SJCRH30 (cell line): ENCODE data around the gene OR8B12. TPM values are rescaled to one million over a fixed set of nuclear protein-coding genes. Genes with fewer than 3 reads are reported as not detected.

ENCODE experiments used
- DNase-seq, 2 experiments: peaks; one replicate each; pipeline ENCODE4 v3.0.0-alpha.2; 2015 to 2020
- H3K27ac ChIP-seq: fragments of 250-450 bp; sonication (Bioruptor Pico); 2 replicates; pipeline ENCODE4 v1.5.1; 2020; ENCODE audit warnings: mild to moderate bottlenecking, moderate library complexity
- H3K27me3 ChIP-seq: fragments of 250-450 bp; sonication (Bioruptor Pico); 2 replicates; pipeline ENCODE4 v1.5.1; 2020; ENCODE audit warnings: mild to moderate bottlenecking, moderate library complexity
- H3K36me3 ChIP-seq: fragments of 250-450 bp; sonication (Bioruptor Pico); 2 replicates; pipeline ENCODE4 v1.5.1; 2020; ENCODE audit warnings: mild to moderate bottlenecking, moderate library complexity
- H3K4me1 ChIP-seq: fragments of 250-450 bp; sonication (Bioruptor Pico); 2 replicates; pipeline ENCODE4 v1.5.1; 2020; ENCODE audit warnings: mild to moderate bottlenecking, moderate library complexity
- H3K4me3 ChIP-seq: fragments of 250-450 bp; sonication (Bioruptor Pico); 2 replicates; pipeline ENCODE4 v1.5.1; 2020; ENCODE audit warnings: mild to moderate bottlenecking, moderate library complexity
- H3K9me3 ChIP-seq: fragments of 250-450 bp; sonication (Bioruptor Pico); replicated peaks from 2 replicates; pipeline ENCODE4 v1.5.1; 2020; ENCODE audit warnings: mild to moderate bottlenecking, moderate library complexity
- total RNA-seq: library from RNA; depleted of rRNA; stranded (reverse); fragments of >200 nt; shearing (Covaris generic); gene quantifications from 2 replicates; pipeline ENCODE4 v1.2.3, GENCODE V29; 2014; rRNA removed

The OR8B12 gene
- not detected in 2 replicates for total RNA-seq

GRCh38 chr11:124543554-124543953 is at the start of gene OR8B12:
TSS of gene OR8B12 (minus strand) at chr11:124543654. CDS start at chr11:124543654, 0 bp downstream.
- Histone ChIP-seq H3K4me3 (no peak within 1 kb of the TSS), H3K9me3 (no peaks in the 10 kb centered on the region), H3K27ac (no peak within 1 kb of the TSS), H3K27me3 (no peaks in the 10 kb centered on the region), H3K4me1 (no peaks in the 10 kb centered on the region), H3K36me3 (no peaks in the 10 kb centered on the region)
- no peak for DNase-seq

DNA sequence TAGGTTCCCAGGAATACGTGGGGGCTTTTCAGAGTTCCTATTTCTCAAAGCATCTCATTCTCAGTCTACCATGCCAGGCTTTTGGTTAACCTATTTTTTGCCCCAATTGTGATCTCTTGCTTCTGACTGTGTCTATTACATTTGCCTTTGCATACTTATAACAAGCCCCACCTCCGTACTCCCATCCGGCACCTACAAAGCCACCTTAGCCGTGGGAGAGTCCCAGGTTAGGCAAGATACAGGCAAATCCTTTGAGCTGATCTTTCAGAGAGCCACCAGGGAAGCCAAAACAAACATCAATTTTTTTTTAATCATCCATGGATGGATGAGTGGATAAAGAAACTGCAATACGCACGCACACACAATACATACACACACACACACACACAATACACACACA is 49.2 kb upstream of the OR8B12 start:
- no peaks in the 10 kb centered on the region for H3K27me3 ChIP-seq
- H3K4me1 ChIP-seq = no peaks in the 10 kb centered on the region
- DNase-seq = no peak
- H3K4me3 ChIP-seq = no peak overlapping the region
- H3K36me3 ChIP-seq = no peaks in the 10 kb centered on the region
- no peak overlapping the region for H3K27ac ChIP-seq
- no peaks in the 10 kb centered on the region for H3K9me3 ChIP-seq

DNA sequence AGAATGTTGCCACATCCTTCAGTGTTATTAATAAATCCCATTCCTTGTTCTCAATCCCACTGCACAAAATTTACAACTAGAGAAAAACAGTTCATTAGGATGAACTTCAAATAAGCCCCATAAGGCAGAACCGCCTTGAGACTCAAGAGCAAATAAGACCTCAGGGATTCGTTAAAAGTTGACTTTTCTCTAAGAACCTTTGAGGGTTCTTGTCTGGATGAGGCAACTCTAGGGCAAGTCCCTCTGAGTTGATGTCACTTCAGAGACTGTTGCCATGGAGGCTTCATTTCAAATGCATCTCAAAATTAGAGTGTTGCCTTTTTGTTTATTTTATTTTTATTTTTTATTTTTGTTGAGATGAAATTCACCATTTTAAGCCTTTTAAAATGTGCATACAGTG is 48.0 kb upstream of the OR8B12 start:
- Histone ChIP-seq H3K36me3 (no peaks in the 10 kb centered on the region), H3K27ac (no peak overlapping the region), H3K4me1 (no peaks in the 10 kb centered on the region), H3K9me3 (no peaks in the 10 kb centered on the region), H3K27me3 (no peaks in the 10 kb centered on the region), H3K4me3 (no peak overlapping the region)
- no peak for DNase-seq

- Histone ChIP-seq H3K4me3 (no peak overlapping the region), H3K36me3 (no peaks in the 10 kb centered on the region), H3K27me3 (no peaks in the 10 kb centered on the region), H3K27ac (no peak overlapping the region), H3K9me3 (no peaks in the 10 kb centered on the region), H3K4me1 (no peaks in the 10 kb centered on the region)
- peak; percentile 26 to 70 for DNase-seq
Observed at GRCh38 chr11:124586238-124586860, 42.9 kb upstream of the OR8B12 start.

DNA sequence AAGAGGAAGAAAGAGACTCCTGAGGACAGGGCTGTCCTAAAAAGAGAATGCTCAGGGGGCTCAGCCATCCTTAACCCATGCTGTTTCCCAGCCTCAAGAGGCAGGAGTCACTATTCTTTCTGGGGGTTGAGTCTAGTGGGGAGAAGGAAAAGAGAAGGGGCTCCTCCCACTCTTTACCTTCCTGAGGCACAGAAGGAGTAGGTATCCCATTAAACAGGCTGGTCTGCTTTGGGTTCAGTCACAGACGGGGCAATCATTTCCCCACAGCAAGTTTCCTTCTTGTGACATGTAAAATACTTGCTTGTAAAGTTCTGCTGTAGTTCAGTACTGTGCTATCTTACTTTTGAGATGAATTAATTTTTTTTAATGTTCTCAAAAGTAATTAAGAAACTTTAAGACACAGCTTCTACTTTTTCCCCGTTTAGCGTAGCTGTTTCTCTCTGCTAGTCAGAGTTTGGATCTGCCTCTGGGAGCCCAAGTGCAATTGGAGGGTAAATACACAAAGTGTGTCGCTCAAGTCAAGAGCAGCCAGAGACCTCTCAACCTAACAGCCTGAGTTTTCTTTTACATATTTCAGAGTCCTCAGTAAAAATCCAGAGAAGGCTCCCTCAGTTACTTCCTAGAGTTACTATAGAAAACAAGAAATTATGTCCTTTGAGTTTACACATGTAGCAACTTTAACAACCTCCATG is 41.4 kb upstream of the OR8B12 start:
- H3K4me3 ChIP-seq = no peak overlapping the region
- H3K36me3 ChIP-seq = no peaks in the 10 kb centered on the region
- no peaks in the 10 kb centered on the region for H3K9me3 ChIP-seq
- no peak overlapping the region for H3K27ac ChIP-seq
- H3K4me1 ChIP-seq = no peaks in the 10 kb centered on the region
- no peak for DNase-seq
- no peaks in the 10 kb centered on the region for H3K27me3 ChIP-seq

GRCh38 chr11:124583781-124584180 is 40.3 kb upstream of the OR8B12 start:
- Histone ChIP-seq H3K4me3 (no peak overlapping the region), H3K27me3 (no peaks in the 10 kb centered on the region), H3K4me1 (no peaks in the 10 kb centered on the region), H3K27ac (no peak overlapping the region), H3K36me3 (no peaks in the 10 kb centered on the region), H3K9me3 (no peaks in the 10 kb centered on the region)
- DNase-seq = no peak

- no peaks in the 10 kb centered on the region for H3K27me3 ChIP-seq
- H3K9me3 ChIP-seq = no peaks in the 10 kb centered on the region
- no peak overlapping the region for H3K27ac ChIP-seq
- H3K4me1 ChIP-seq = peaks cover under 1% of the 10 kb centered on the region; the same call in 1 of the 2 replicates
- DNase-seq = no peak
- H3K4me3 ChIP-seq = no peak overlapping the region
- H3K36me3 ChIP-seq = no peaks in the 10 kb centered on the region
Observed at GRCh38 chr11:124582565-124582964, 39.1 kb upstream of the OR8B12 start.

GRCh38 chr11:124581817-124582216 is 38.4 kb upstream of the OR8B12 start:
- no peaks in the 10 kb centered on the region for H3K27me3 ChIP-seq
- H3K4me1 ChIP-seq = peaks cover 6% of the 10 kb centered on the region
- no peak overlapping the region for H3K4me3 ChIP-seq
- no peaks in the 10 kb centered on the region for H3K36me3 ChIP-seq
- peak in 1 of 2 experiments; percentile 13 for DNase-seq
- H3K27ac ChIP-seq = no peak overlapping the region
- H3K9me3 ChIP-seq = no peaks in the 10 kb centered on the region

DNA sequence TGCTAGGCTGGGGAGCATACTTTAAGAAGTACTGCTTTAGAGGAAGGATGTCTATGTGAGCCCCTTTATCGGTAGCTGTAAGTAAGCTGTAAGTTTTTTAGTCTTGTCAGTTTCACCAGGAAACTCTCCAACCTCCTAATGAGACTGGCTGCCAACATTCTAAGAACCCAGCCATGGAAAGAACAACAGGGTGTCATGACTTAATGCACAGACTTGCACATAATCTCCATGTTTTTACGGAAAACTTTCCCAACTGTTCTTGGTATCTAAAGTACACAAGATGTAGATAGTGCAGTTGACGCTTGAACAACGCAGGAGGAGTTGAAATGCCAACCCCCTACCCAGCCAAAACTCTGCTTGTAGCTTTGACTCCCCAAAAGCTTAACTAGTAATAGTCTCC is 35.3 kb upstream of the OR8B12 start:
- H3K36me3 ChIP-seq = no peaks in the 10 kb centered on the region
- no peak for DNase-seq
- H3K4me1 ChIP-seq = peaks cover 6% of the 10 kb centered on the region
- no peaks in the 10 kb centered on the region for H3K27me3 ChIP-seq
- H3K9me3 ChIP-seq = no peaks in the 10 kb centered on the region
- peak overlapping the region; percentile 9; the same call in 1 of the 2 replicates for H3K4me3 ChIP-seq
- H3K27ac ChIP-seq = peak overlapping the region; percentile 75

- DNase-seq = peak; percentile 59 to 78
- Histone ChIP-seq H3K27ac (peak overlapping the region; percentile 75), H3K4me1 (peaks cover 6% of the 10 kb centered on the region)
Observed at GRCh38 chr11:124577716-124578427, 34.4 kb upstream of the OR8B12 start.

GRCh38 chr11:124570160-124570559 is 26.7 kb upstream of the OR8B12 start:
- no peak for DNase-seq
- Histone ChIP-seq H3K4me1 (no peaks in the 10 kb centered on the region), H3K27me3 (no peaks in the 10 kb centered on the region)

More at GRCh38 chr11:124577716-124578427, 34.4 kb upstream of the OR8B12 start:
- Histone ChIP-seq H3K27me3 (no peaks in the 10 kb centered on the region), H3K9me3 (no peaks in the 10 kb centered on the region), H3K36me3 (no peaks in the 10 kb centered on the region), H3K4me3 (peak overlapping the region; percentile 9; the same call in 1 of the 2 replicates)

GRCh38 chr11:124569697-124570096 is 26.2 kb upstream of the OR8B12 start, which contains the start of gene OR8A1:
TSS of gene OR8A1 (plus strand) at chr11:124569997. CDS start at chr11:124570120, 123 bp downstream.
- no peaks in the 10 kb centered on the region for H3K27me3 ChIP-seq
- no peak for DNase-seq
- H3K27ac ChIP-seq = no peak within 1 kb of the TSS
- H3K4me3 ChIP-seq = no peak within 1 kb of the TSS
- H3K9me3 ChIP-seq = no peaks in the 10 kb centered on the region
- no peaks in the 10 kb centered on the region for H3K4me1 ChIP-seq
- no peaks in the 10 kb centered on the region for H3K36me3 ChIP-seq

More at GRCh38 chr11:124570160-124570559, 26.7 kb upstream of the OR8B12 start:
- no peaks in the 10 kb centered on the region for H3K36me3 ChIP-seq
- no peak overlapping the region for H3K27ac ChIP-seq
- H3K9me3 ChIP-seq = no peaks in the 10 kb centered on the region
- H3K4me3 ChIP-seq = no peak overlapping the region

- Histone ChIP-seq H3K4me1 (no peaks in the 10 kb centered on the region), H3K4me3 (no peak overlapping the region)
- no peak for DNase-seq
Observed at GRCh38 chr11:124556828-124557227, 13.4 kb upstream of the OR8B12 start.

GRCh38 chr11:124551987-124552386 is 8.5 kb upstream of the OR8B12 start:
- Histone ChIP-seq H3K27me3 (no peaks in the 10 kb centered on the region), H3K27ac (no peak overlapping the region)

More at GRCh38 chr11:124556828-124557227, 13.4 kb upstream of the OR8B12 start:
- Histone ChIP-seq H3K27me3 (no peaks in the 10 kb centered on the region), H3K27ac (no peak overlapping the region), H3K36me3 (no peaks in the 10 kb centered on the region), H3K9me3 (no peaks in the 10 kb centered on the region)

DNA sequence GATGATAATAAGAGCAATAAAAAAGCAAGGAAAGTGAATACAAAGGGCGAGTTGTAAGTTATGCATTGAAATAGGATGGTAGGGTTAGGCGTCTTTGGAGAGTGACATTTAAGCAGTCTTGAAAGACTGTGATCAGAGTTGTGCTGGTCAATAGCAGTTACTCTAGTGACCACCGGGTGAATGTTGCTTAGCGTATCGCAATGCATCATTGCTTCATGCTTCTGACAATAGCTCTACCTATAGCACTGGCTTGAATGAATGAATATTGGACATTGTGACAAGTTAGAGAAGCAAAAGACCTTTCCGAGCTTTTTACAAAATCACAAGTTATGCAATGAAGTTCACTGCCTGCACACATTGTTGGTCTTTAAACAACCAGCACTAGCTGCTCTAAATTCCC is 7.7 kb upstream of the OR8B12 start:
- H3K27me3 ChIP-seq = no peaks in the 10 kb centered on the region
- no peak overlapping the region for H3K4me3 ChIP-seq
- H3K27ac ChIP-seq = no peak overlapping the region
- DNase-seq = no peak
- H3K9me3 ChIP-seq = no peaks in the 10 kb centered on the region
- H3K4me1 ChIP-seq = no peaks in the 10 kb centered on the region
- H3K36me3 ChIP-seq = no peaks in the 10 kb centered on the region

More at GRCh38 chr11:124551987-124552386, 8.5 kb upstream of the OR8B12 start:
- no peaks in the 10 kb centered on the region for H3K36me3 ChIP-seq
- no peak for DNase-seq
- H3K4me1 ChIP-seq = no peaks in the 10 kb centered on the region
- H3K4me3 ChIP-seq = no peak overlapping the region
- no peaks in the 10 kb centered on the region for H3K9me3 ChIP-seq
